Natural killer cell (primary cell): ENCODE measurements around the gene SLC17A9. TPM values are rescaled to one million over a fixed set of nuclear protein-coding genes. Genes with fewer than 3 reads are reported as not detected.

Experiments used
- ATAC-seq, 3 donors: fragments of 150-1000 bp in 2 of 3; fragments of 200-7000 bp in 1 of 3; cut with Tn5 transposase; 1 replicate in 1 of 3; 2 replicates in 2 of 3; pipeline ENCODE4 v1.10.0; 2021; ENCODE audit warnings: mild to moderate bottlenecking in 2 of 3, moderate library complexity in 2 of 3
- DNase-seq, 2 donors: peaks; one replicate each; pipeline versions ENCODE4 v3.0.0 to v3.0.0-alpha.2; 2013 to 2021; ENCODE audit warnings: mixed read lengths in 1 of 2
- H3K27ac ChIP-seq: one replicate; pipeline ENCODE4 v1.5.1; 2013; ENCODE audit warnings: mild to moderate bottlenecking, low read length
- H3K27me3 ChIP-seq: one replicate; pipeline ENCODE4 v1.6.1; 2013; ENCODE audit warnings: low read length; ENCODE audit not compliant: control insufficient read depth, insufficient read depth
- H3K36me3 ChIP-seq: one replicate; pipeline ENCODE4 v1.6.1; 2013; ENCODE audit warnings: low read length; ENCODE audit not compliant: control insufficient read depth, insufficient read depth
- H3K4me1 ChIP-seq: one replicate; pipeline ENCODE4 v1.6.1; 2013; ENCODE audit warnings: low read length; ENCODE audit not compliant: control insufficient read depth, insufficient read depth
- H3K4me3 ChIP-seq: one replicate; pipeline ENCODE4 v1.5.1; 2013; ENCODE audit warnings: low read length
- H3K9me3 ChIP-seq: one replicate; pipeline ENCODE4 v1.6.1; 2013; ENCODE audit warnings: low read length; ENCODE audit not compliant: control insufficient read depth, insufficient read depth
- H3K27ac Mint-ChIP-seq, 2 donors: one replicate each; pipeline ENCODE4 v1.8.0; 2022; ENCODE audit warnings: mild to moderate bottlenecking in 2 of 2, mixed read lengths in 2 of 2, moderate library complexity in 1 of 2
- H3K27me3 Mint-ChIP-seq, 2 donors: one replicate each; pipeline ENCODE4 v1.8.0; 2022; ENCODE audit warnings: low read depth in 2 of 2, mixed read lengths in 2 of 2
- H3K36me3 Mint-ChIP-seq: one replicate; pipeline ENCODE4 v1.8.0; 2022; ENCODE audit warnings: mixed read lengths
- H3K4me1 Mint-ChIP-seq, 2 donors: one replicate each; pipeline ENCODE4 v1.8.0; 2022; ENCODE audit warnings: mixed read lengths in 2 of 2
- H3K4me3 Mint-ChIP-seq: one replicate; pipeline ENCODE4 v1.8.0; 2022; ENCODE audit warnings: mild to moderate bottlenecking, moderate library complexity, mixed read lengths
- H3K9me3 Mint-ChIP-seq, 2 donors: one replicate each; pipeline ENCODE4 v1.8.0; 2022; ENCODE audit warnings: mixed read lengths in 2 of 2
- whole genome bisulfite sequencing: methylation state at CpG from one replicate; pipeline ENCODE4 v1.1.7; 2013; ENCODE audit warnings: missing lambda C conversion rate; ENCODE audit not compliant: insufficient coverage; 5-methylcytosine and 5-hydroxymethylcytosine counted together
- intact Hi-C: fragments of 100-400 bp; cut with micrococcal nuclease; formaldehyde crosslinking; loops from one replicate; pipeline ENCODE4 v1.14.2; 2022
- total RNA-seq, 4 donors: library from RNA; stranded (reverse); fragments of 120-200 nt in 1 of 4; gene quantifications; one replicate each; pipeline versions ENCODE4 v1.2.3 to v1.2.4, GENCODE V29; 2013 to 2022
- TF ChIP-seq, protein P1 (sequence below): fragments of 200-600 bp; IDR thresholded peaks from one replicate; pipeline ENCODE4 v1.8.0; 2022; ENCODE audit warnings: antibody characterized with exemption

Gene SLC17A9
- total RNA-seq, 3 donors from 2014 or later (not counting 1 experiment from before 2014, with no cell fraction given), result 22.3 to 24.0 (median 23.8) TPM

DNA sequence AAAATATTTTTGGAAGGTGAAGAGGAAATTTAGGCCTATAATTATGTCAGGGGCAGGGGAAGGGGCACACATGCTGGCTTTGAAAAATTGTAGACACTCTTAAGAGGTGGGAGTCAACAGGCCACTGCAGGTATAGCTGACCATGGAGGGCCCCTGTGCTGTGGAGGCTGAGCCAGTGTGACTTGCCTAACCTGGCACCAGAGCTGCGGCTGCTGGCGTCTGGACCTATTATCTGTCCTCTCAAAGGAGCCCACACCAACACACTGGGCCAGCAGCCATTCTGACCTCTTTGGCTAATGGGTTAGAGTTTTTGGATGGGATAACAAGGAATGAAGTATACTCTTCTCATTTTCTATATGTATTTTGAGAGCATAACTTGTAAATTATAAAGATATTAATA, 10.1 kb upstream of the SLC17A9 start:
- Mint-ChIP-seq H3K4me1 (peaks cover 29 to 31% of the 10 kb centered on the region in 2 donors), H3K36me3 (peaks cover 10% of the 10 kb centered on the region), H3K9me3 (no peaks in the 10 kb centered on the region), H3K4me3 (no peak overlapping the region), H3K27ac (no peak overlapping the region), H3K27me3 (no peaks in the 10 kb centered on the region)
- ATAC-seq (no peak), DNase-seq (no peak)
- no peak overlapping the region for H3K4me3 ChIP-seq
- no peak overlapping the region for H3K27ac ChIP-seq
- intact Hi-C loops, result no loop called here
- H3K27me3 ChIP-seq, result no peaks in the 10 kb centered on the region
- H3K9me3 ChIP-seq, result no peaks in the 10 kb centered on the region
- no CpG with 5 or more reads among the region's 2 CpGs for WGBS
- TF ChIP-seq, protein P1, sequence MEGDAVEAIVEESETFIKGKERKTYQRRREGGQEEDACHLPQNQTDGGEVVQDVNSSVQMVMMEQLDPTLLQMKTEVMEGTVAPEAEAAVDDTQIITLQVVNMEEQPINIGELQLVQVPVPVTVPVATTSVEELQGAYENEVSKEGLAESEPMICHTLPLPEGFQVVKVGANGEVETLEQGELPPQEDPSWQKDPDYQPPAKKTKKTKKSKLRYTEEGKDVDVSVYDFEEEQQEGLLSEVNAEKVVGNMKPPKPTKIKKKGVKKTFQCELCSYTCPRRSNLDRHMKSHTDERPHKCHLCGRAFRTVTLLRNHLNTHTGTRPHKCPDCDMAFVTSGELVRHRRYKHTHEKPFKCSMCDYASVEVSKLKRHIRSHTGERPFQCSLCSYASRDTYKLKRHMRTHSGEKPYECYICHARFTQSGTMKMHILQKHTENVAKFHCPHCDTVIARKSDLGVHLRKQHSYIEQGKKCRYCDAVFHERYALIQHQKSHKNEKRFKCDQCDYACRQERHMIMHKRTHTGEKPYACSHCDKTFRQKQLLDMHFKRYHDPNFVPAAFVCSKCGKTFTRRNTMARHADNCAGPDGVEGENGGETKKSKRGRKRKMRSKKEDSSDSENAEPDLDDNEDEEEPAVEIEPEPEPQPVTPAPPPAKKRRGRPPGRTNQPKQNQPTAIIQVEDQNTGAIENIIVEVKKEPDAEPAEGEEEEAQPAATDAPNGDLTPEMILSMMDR, result no peak
- H3K36me3 ChIP-seq, result peaks cover 59% of the 10 kb centered on the region
- peaks cover 15% of the 10 kb centered on the region for H3K4me1 ChIP-seq

DNA sequence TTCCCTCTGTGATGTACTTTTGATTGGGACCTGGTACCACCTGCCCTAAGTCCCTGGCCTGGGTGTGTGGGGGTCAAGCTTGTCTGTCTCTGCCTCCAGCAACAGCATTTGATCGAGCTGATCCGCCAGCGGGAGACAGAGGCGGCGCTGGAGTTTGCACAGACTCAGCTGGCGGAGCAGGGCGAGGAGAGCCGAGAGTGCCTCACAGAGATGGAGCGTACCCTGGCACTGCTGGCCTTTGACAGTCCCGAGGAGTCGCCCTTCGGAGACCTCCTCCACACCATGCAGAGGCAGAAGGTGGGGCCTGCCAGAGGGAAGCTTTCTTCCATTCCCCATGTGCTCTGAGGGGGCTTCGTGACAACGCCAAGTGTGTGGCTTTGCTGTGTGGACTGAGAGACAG, 9.1 kb upstream of the SLC17A9 start:
- no peak overlapping the region for H3K4me3 ChIP-seq
- DNase-seq (no peak), ATAC-seq (no peak)
- peaks cover 10% of the 10 kb centered on the region for H3K36me3 Mint-ChIP-seq
- H3K4me1 ChIP-seq, result peaks cover 15% of the 10 kb centered on the region
- intact Hi-C loops, result no loop called here
- peaks cover 67% of the 10 kb centered on the region for H3K36me3 ChIP-seq
- H3K9me3 Mint-ChIP-seq, result no peaks in the 10 kb centered on the region
- WGBS, result 97% methylated on average over 14 of the region's 14 CpGs
- H3K27me3 ChIP-seq, result no peaks in the 10 kb centered on the region
- no peak overlapping the region for H3K27ac Mint-ChIP-seq
- TF ChIP-seq, protein P1, result no peak
- H3K9me3 ChIP-seq, result no peaks in the 10 kb centered on the region
- peaks cover 27 to 29% of the 10 kb centered on the region in 2 donors for H3K4me1 Mint-ChIP-seq
- no peak overlapping the region for H3K27ac ChIP-seq
- no peaks in the 10 kb centered on the region for H3K27me3 Mint-ChIP-seq
- H3K4me3 Mint-ChIP-seq, result no peak overlapping the region

DNA sequence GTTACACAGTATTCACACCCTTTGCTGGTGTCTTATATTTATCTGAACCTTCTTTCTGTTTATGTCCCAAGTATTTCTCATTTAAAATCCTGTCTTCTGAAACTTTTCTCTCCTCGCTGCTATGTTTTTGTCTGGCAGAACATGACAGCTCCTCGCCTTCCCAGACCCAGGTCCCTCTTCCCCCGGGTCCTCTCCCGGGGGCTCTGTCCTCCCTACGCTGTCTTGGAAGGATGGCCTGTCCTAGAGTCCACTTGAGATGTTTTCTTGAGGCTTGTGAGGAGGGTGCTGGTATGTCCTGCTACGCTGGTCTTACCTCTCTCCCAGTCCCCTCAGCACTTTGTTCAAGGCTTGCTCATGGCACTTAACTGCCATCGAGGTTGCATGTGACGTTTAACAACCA, 8.3 kb upstream of the SLC17A9 start:
- no peak overlapping the region for H3K27ac ChIP-seq
- TF ChIP-seq, protein P1, result no peak
- no peak for DNase-seq
- H3K4me3 ChIP-seq, result no peak overlapping the region
- WGBS, result 95% methylated on average over 8 of the region's 8 CpGs
- H3K36me3 ChIP-seq, result peaks cover 71% of the 10 kb centered on the region
- peaks cover 7% of the 10 kb centered on the region for H3K4me1 ChIP-seq
- H3K27me3 ChIP-seq, result no peaks in the 10 kb centered on the region
- peaks cover 19 to 22% of the 10 kb centered on the region in 2 donors for H3K4me1 Mint-ChIP-seq
- H3K9me3 Mint-ChIP-seq, result no peaks in the 10 kb centered on the region
- peaks cover 10% of the 10 kb centered on the region for H3K36me3 Mint-ChIP-seq
- no peaks in the 10 kb centered on the region for H3K9me3 ChIP-seq
- no peak overlapping the region for H3K4me3 Mint-ChIP-seq
- peak overlapping the region in 1 of 2 donors; percentile 66 for H3K27ac Mint-ChIP-seq
- ATAC-seq, result no peak
- intact Hi-C loops, result no loop called here
- H3K27me3 Mint-ChIP-seq, result no peaks in the 10 kb centered on the region

DNA sequence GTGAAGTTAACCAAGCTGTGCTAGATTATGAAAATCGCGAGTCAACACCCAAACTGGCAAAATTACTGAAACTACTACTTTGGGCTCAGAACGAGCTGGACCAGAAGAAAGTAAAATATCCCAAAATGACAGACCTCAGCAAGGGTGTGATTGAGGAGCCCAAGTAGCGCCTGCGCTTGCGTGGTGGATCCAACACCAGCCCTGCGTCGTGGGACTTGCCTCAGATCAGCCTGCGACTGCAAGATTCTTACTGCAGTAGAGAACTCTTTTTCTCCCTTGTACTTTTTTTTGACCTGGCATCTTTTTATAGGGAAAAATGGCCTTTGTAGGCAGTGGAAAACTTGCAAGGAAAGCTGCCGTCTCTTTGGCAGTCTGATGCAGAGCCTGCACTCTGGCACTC, 7.8 kb upstream of the SLC17A9 start:
- H3K4me1 ChIP-seq, result peaks cover 2% of the 10 kb centered on the region
- no peak for DNase-seq
- intact Hi-C loops, result no loop called here
- Mint-ChIP-seq H3K4me1 (peaks cover 15 to 19% of the 10 kb centered on the region in 2 donors), H3K27me3 (no peaks in the 10 kb centered on the region), H3K27ac (no peak overlapping the region), H3K36me3 (peaks cover 10% of the 10 kb centered on the region), H3K9me3 (no peaks in the 10 kb centered on the region), H3K4me3 (no peak overlapping the region)
- H3K9me3 ChIP-seq, result no peaks in the 10 kb centered on the region
- H3K4me3 ChIP-seq, result no peak overlapping the region
- TF ChIP-seq, protein P1, result no peak
- no peak for ATAC-seq
- peaks cover 71% of the 10 kb centered on the region for H3K36me3 ChIP-seq
- no peak overlapping the region for H3K27ac ChIP-seq
- WGBS, result 97% methylated on average over 10 of the region's 10 CpGs
- no peaks in the 10 kb centered on the region for H3K27me3 ChIP-seq
